ENCODE results near the gene MED14. TPM values are rescaled to one million over a fixed set of nuclear protein-coding genes. Genes with fewer than 3 reads are reported as not detected.
A peak's percentile ranks its signal among the peaks of the same experiment; 100 is the strongest.
"Not testable (repeated sequence)": the region's sequence is repeated elsewhere in the genome, so short reads cannot be mapped to it uniquely, and the experiment has no call there.

MED14 gene
- total RNA-seq, 1 experiment from 2014 or later, result 4.5 TPM

GRCh38 chrX:40746521-40746920 lies 11.2 kb upstream of the MED14 start:
- H3K27me3 ChIP-seq, result no peaks in the 10 kb centered on the region
- H3K4me3 ChIP-seq, result no peak overlapping the region
- H3K36me3 ChIP-seq, result no peaks in the 10 kb centered on the region
- H3K9me3 ChIP-seq, result no peaks in the 10 kb centered on the region
- no peak for DNase-seq

GRCh38 chrX:40736170-40736505 lies 796 bp upstream of the MED14 start:
- H3K36me3 ChIP-seq, result no peaks in the 10 kb centered on the region
- no peaks in the 10 kb centered on the region for H3K27me3 ChIP-seq
- no peaks in the 10 kb centered on the region for H3K9me3 ChIP-seq
- peak overlapping the region; percentile 67 for H3K4me3 ChIP-seq
- no peak for DNase-seq

GRCh38 chrX:40734971-40735324 lies 394 bp downstream of the MED14 start:
- no peak for DNase-seq
- H3K4me3 ChIP-seq, result peak overlapping the region; percentile 67
- H3K9me3 ChIP-seq, result no peaks in the 10 kb centered on the region
- H3K36me3 ChIP-seq, result no peaks in the 10 kb centered on the region
- no peaks in the 10 kb centered on the region for H3K27me3 ChIP-seq

- DNase-seq, result no peak
- H3K36me3 ChIP-seq, result no peaks in the 10 kb centered on the region
Measured at GRCh38 chrX:40733706-40734105, 1.6 kb downstream of the MED14 start.

GRCh38 chrX:40732499-40732898 lies 2.8 kb downstream of the MED14 start:
- not testable (repeated sequence) for H3K36me3 ChIP-seq, DNase-seq, H3K4me3 ChIP-seq, H3K27me3 ChIP-seq, H3K9me3 ChIP-seq

More at GRCh38 chrX:40733706-40734105, 1.6 kb downstream of the MED14 start:
- Histone ChIP-seq H3K4me3 (peak overlapping the region; percentile 67), H3K27me3 (no peaks in the 10 kb centered on the region), H3K9me3 (no peaks in the 10 kb centered on the region)

- Histone ChIP-seq H3K4me3 (no peak overlapping the region), H3K9me3 (no peaks in the 10 kb centered on the region), H3K27me3 (no peaks in the 10 kb centered on the region), H3K36me3 (peaks cover 3% of the 10 kb centered on the region)
- DNase-seq, result no peak
Measured at GRCh38 chrX:40729598-40730584, 5.5 kb downstream of the MED14 start.

GRCh38 chrX:40727581-40728252 lies 7.6 kb downstream of the MED14 start:
- Histone ChIP-seq H3K27me3 (no peaks in the 10 kb centered on the region), H3K36me3 (peaks cover 6% of the 10 kb centered on the region), H3K9me3 (no peaks in the 10 kb centered on the region), H3K4me3 (no peak overlapping the region)
- peak; percentile 27 for DNase-seq

GRCh38 chrX:40727093-40727492 lies 8.2 kb downstream of the MED14 start:
- H3K9me3 ChIP-seq, result no peaks in the 10 kb centered on the region
- DNase-seq, result no peak
- H3K36me3 ChIP-seq, result peaks cover 6% of the 10 kb centered on the region
- no peaks in the 10 kb centered on the region for H3K27me3 ChIP-seq
- H3K4me3 ChIP-seq, result no peak overlapping the region

- H3K36me3 ChIP-seq, result peaks cover 9% of the 10 kb centered on the region
- no peaks in the 10 kb centered on the region for H3K9me3 ChIP-seq
- DNase-seq, result no peak
- H3K4me3 ChIP-seq, result no peak overlapping the region
- no peaks in the 10 kb centered on the region for H3K27me3 ChIP-seq
Measured at GRCh38 chrX:40722930-40723329, 12.4 kb downstream of the MED14 start.

GRCh38 chrX:40721489-40722106 lies 13.7 kb downstream of the MED14 start:
- H3K4me3 ChIP-seq, result no peak overlapping the region
- no peaks in the 10 kb centered on the region for H3K9me3 ChIP-seq
- H3K36me3 ChIP-seq, result peaks cover 8% of the 10 kb centered on the region
- DNase-seq, result no peak
- H3K27me3 ChIP-seq, result no peaks in the 10 kb centered on the region

- peaks cover 6% of the 10 kb centered on the region for H3K36me3 ChIP-seq
- H3K9me3 ChIP-seq, result no peaks in the 10 kb centered on the region
- DNase-seq, result no peak
- H3K27me3 ChIP-seq, result no peaks in the 10 kb centered on the region
- H3K4me3 ChIP-seq, result no peak overlapping the region
Measured at GRCh38 chrX:40720792-40721191, 14.6 kb downstream of the MED14 start.

GRCh38 chrX:40720339-40720738 lies 15.0 kb downstream of the MED14 start:
- H3K9me3 ChIP-seq, result no peaks in the 10 kb centered on the region
- H3K27me3 ChIP-seq, result no peaks in the 10 kb centered on the region
- no peak for DNase-seq
- peaks cover 6% of the 10 kb centered on the region for H3K36me3 ChIP-seq
- H3K4me3 ChIP-seq, result no peak overlapping the region

- no peaks in the 10 kb centered on the region for H3K9me3 ChIP-seq
- H3K36me3 ChIP-seq, result peaks cover 6% of the 10 kb centered on the region
- no peak overlapping the region for H3K4me3 ChIP-seq
- no peak for DNase-seq
- no peaks in the 10 kb centered on the region for H3K27me3 ChIP-seq
Measured at GRCh38 chrX:40719731-40720130, 15.6 kb downstream of the MED14 start.

GRCh38 chrX:40719218-40719617 lies 16.1 kb downstream of the MED14 start:
- H3K9me3 ChIP-seq, result no peaks in the 10 kb centered on the region
- peaks cover 3% of the 10 kb centered on the region for H3K36me3 ChIP-seq
- no peak for DNase-seq
- no peak overlapping the region for H3K4me3 ChIP-seq
- H3K27me3 ChIP-seq, result no peaks in the 10 kb centered on the region

- no peak for DNase-seq
Measured at GRCh38 chrX:40709395-40709794, 25.9 kb downstream of the MED14 start.

GRCh38 chrX:40705658-40706312 lies 29.6 kb downstream of the MED14 start:
- no peak for DNase-seq
- Histone ChIP-seq H3K27me3 (no peaks in the 10 kb centered on the region), H3K36me3 (peaks cover 7% of the 10 kb centered on the region), H3K4me3 (no peak overlapping the region), H3K9me3 (no peaks in the 10 kb centered on the region)

More at GRCh38 chrX:40709395-40709794, 25.9 kb downstream of the MED14 start:
- Histone ChIP-seq H3K9me3 (no peaks in the 10 kb centered on the region), H3K27me3 (no peaks in the 10 kb centered on the region), H3K4me3 (no peak overlapping the region), H3K36me3 (peaks cover 3% of the 10 kb centered on the region; the same call in 1 of the 2 replicates)

Data from MG63 (cell line).